HEK293 (cell line): ENCODE data around the gene INO80.

Experiments used
- MYNN ChIP-seq: fragments of 450-650 bp; formaldehyde crosslinking; IDR thresholded peaks from 2 replicates; pipeline ENCODE4 v1.5.1; 2016; ENCODE audit warnings: missing biosample characterization, missing genetic modification characterization, borderline replicate concordance
- MZF1 ChIP-seq: fragments of 450-650 bp; formaldehyde crosslinking; IDR thresholded peaks from 2 replicates; pipeline ENCODE4 v1.5.1; 2017; ENCODE audit warnings: missing biosample characterization, missing genetic modification characterization, borderline replicate concordance
- PATZ1 ChIP-seq: fragments of 450-650 bp; formaldehyde crosslinking; IDR thresholded peaks from 2 replicates; pipeline ENCODE4 v1.5.1; 2016; ENCODE audit warnings: missing biosample characterization, missing genetic modification characterization
- ZBTB26 ChIP-seq: fragments of 450-650 bp; formaldehyde crosslinking; optimal IDR thresholded peaks from 2 replicates; pipeline ENCODE3; 2016; ENCODE audit warnings: missing biosample characterization, mild to moderate bottlenecking, missing genetic modification characterization
- ZNF16 ChIP-seq: fragments of 450-650 bp; formaldehyde crosslinking; IDR thresholded peaks from 2 replicates; pipeline ENCODE4 v1.5.1; 2016; ENCODE audit warnings: low read depth, missing biosample characterization, missing genetic modification characterization
- ZNF184 ChIP-seq: fragments of 450-650 bp; IDR thresholded peaks from 2 replicates; pipeline ENCODE4 v1.5.1; 2018; ENCODE audit warnings: missing biosample characterization, mild to moderate bottlenecking, missing genetic modification characterization
- ZNF221 ChIP-seq: fragments of 450-650 bp; formaldehyde crosslinking; IDR thresholded peaks from 2 replicates; pipeline ENCODE4 v1.5.1; 2017; ENCODE audit warnings: missing biosample characterization, missing genetic modification characterization, borderline replicate concordance
- ZNF629 ChIP-seq: fragments of 450-650 bp; formaldehyde crosslinking; IDR thresholded peaks from 2 replicates; pipeline ENCODE4 v1.5.1; 2017; ENCODE audit warnings: missing biosample characterization, missing genetic modification characterization
- TF ChIP-seq, protein P1 (sequence below): fragments of 450-650 bp; formaldehyde crosslinking; IDR thresholded peaks from 2 replicates; pipeline ENCODE4 v1.5.1; 2016; ENCODE audit warnings: missing biosample characterization, missing genetic modification characterization
- TF ChIP-seq, protein P2 (sequence below): IDR thresholded peaks from 2 replicates; pipeline ENCODE4 v1.6.1; 2011; ENCODE audit warnings: mild to moderate bottlenecking, low read depth, low read length, borderline replicate concordance

GRCh38 chr15:40932156-40932555 is 183.9 kb downstream of the INO80 start:
- TF ChIP-seq ZNF221 (tag by site-specific recombination) (no peak), MYNN (tag by site-specific recombination) (no peak), PATZ1 (tag by site-specific recombination) (no peak), ZNF184 (tag by site-specific recombination) (no peak), ZNF16 (no peak), ZBTB26 (no peak), ZNF629 (tag by site-specific recombination) (no peak), MZF1 (tag by site-specific recombination) (no peak)
- TF ChIP-seq, protein P1, sequence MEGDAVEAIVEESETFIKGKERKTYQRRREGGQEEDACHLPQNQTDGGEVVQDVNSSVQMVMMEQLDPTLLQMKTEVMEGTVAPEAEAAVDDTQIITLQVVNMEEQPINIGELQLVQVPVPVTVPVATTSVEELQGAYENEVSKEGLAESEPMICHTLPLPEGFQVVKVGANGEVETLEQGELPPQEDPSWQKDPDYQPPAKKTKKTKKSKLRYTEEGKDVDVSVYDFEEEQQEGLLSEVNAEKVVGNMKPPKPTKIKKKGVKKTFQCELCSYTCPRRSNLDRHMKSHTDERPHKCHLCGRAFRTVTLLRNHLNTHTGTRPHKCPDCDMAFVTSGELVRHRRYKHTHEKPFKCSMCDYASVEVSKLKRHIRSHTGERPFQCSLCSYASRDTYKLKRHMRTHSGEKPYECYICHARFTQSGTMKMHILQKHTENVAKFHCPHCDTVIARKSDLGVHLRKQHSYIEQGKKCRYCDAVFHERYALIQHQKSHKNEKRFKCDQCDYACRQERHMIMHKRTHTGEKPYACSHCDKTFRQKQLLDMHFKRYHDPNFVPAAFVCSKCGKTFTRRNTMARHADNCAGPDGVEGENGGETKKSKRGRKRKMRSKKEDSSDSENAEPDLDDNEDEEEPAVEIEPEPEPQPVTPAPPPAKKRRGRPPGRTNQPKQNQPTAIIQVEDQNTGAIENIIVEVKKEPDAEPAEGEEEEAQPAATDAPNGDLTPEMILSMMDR (tag by site-specific recombination) = no peak
- TF ChIP-seq, protein P2, sequence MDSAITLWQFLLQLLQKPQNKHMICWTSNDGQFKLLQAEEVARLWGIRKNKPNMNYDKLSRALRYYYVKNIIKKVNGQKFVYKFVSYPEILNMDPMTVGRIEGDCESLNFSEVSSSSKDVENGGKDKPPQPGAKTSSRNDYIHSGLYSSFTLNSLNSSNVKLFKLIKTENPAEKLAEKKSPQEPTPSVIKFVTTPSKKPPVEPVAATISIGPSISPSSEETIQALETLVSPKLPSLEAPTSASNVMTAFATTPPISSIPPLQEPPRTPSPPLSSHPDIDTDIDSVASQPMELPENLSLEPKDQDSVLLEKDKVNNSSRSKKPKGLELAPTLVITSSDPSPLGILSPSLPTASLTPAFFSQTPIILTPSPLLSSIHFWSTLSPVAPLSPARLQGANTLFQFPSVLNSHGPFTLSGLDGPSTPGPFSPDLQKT = no peak
